HG03342 (cell line): Measurements from ENCODE around the gene FIZ1.

Experiments used
- ATAC-seq: cut with Tn5 transposase; IDR thresholded peaks from one replicate; pipeline ENCODE4 v1.9.1; 2021; ENCODE audit warnings: mild to moderate bottlenecking, moderate library complexity; ENCODE audit not compliant: unreplicated experiment

The FIZ1 gene

DNA sequence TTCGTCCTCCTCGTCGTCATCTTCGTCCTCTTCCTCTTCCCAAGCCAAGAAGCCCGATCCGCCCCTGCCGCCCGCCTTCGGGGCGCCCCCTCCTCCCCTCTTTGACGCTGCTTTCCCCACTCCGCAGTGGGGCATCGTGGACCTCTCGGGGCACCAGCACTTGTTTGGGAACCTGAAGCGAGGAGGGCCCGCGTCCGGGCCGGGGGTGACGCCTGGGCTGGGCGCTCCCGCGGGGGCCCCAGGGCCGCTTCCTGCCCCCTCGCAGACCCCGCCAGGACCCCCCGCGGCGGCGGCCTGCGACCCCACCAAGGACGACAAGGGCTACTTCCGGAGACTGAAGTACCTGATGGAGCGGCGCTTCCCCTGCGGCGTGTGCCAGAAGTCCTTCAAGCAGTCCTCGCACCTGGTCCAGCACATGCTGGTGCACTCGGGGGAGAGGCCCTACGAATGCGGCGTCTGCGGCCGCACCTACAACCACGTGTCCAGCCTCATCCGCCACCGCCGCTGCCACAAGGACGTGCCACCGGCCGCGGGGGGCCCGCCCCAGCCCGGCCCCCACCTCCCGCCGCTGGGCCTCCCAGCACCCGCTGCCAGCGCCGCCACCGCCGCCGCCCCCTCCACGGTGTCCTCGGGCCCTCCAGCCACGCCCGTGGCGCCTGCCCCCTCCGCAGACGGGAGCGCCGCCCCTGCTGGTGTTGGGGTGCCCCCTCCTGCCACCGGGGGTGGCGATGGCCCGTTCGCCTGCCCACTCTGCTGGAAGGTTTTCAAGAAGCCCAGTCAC lies 14.8 kb upstream of the FIZ1 start:
- ATAC-seq = no peak

DNA sequence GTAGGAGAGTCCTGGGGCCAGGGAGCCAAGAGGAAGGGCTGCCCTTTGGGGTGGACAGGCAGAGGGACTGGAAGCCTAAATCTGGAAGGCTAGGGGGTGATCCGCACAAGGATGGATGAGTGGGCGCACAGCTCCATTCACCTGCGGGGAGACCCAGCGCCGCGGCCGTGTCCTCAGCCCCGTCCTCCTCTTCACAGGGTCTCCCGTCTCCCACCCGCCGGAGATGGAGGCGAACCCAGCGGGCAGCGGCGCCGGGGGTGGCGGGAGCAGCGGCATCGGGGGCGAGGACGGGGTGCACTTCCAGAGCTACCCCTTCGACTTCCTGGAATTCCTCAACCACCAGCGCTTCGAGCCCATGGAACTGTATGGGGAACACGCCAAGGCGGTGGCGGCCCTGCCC lies 14.1 kb upstream of the FIZ1 start:
- no peak for ATAC-seq

DNA sequence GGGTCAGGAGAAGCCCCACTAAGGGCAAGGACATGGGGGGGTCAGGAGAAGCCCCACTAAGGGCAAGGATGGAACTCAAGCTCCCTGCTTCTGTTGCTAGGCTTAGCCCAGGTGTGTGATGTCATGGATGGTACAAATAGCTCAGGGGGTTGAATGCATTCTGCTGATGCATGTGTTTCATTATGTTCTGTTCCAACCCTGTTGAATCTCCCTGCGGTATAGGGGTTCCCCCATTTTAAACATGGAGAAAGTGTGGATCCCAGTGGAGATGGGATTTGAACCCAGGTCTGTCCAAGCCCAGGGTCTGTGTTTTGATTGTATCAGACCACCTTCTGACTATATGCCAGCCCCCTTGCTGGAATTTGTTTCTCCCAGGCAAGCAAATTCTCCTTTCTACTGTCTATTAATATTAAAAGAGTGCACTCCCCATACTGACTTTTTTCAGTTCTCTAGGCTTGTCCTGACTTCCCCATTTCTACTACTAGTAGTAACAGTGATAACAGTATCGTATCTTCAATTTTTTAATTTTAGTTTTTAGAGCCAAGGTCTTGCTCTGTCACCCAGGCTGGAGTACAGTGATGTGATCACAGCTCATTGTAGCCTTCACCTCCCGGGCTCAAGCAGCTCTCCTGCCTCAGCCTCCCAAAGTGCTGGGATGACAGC lies 12.8 kb upstream of the FIZ1 start:
- no peak for ATAC-seq

DNA sequence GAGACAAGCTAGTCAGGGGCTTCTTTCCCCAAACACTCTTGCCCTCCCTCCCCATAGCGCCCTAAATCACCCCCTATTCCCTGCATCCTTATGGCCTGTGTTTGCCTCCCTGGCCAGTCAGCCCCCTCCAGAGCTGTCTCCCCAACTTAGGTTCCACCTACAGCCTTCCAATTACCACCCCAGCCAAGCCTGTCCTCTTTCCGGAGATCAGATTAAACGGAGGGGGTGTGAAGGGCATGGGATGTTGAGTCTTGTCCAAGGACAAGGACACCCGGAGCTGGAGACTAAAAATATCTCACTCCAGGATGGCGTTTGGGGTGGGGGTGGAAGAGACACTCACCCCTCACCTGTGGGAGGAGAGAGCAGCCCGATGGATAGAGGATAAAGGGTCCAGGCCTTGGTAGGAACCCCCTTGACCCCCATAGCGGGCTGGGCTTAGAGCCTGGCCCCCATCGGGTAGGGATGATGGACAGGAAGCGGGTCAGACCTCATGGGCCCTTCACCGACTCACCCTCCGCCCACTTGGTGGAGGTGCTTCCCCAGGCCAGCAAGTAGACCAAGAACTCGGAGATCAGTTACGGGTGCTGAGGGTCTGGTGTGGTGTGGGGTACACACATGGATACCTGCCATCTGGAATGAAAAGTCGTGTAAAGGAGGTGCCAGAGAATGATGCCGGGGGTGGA lies 12.1 kb upstream of the FIZ1 start:
- no peak for ATAC-seq

DNA sequence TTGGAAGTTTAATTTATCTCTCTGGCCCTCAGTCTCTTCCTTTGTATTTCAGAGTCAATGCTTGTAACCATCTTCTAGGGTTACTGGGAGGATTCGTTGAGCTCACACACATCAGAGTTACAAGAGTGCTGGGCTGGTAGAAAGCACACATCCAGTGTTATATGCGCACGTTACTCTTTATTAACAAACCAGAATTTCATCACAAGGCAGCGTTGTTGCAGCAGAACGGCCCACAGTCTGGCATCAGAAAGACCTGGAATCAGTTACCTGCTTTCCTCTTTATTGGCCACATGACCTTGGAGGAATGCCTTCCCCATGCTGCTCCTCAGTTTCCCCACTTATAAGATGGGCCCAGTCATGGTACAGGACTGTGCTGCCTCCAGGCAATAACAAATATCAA lies 10.0 kb upstream of the FIZ1 start:
- ATAC-seq = no peak

DNA sequence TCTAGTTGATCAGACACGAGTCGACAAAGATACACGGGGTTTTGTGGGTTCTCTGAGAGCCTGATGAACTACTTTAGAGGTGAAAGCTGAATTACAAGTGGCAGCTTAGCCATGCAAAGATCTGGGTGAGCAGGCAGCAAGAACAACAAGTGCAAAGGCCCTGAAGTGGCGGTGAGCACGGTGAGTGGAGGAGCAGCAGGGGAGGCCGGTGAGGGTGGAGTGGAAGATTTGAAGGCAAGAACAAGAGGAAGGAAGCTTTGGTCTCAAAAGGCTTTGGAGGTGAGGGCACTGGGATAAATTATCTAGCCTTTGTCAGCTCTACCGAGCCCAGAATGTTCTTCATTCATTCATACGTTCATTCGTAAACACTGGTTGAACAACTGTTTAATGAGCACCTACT lies 7.5 kb upstream of the FIZ1 start:
- ATAC-seq = no peak

DNA sequence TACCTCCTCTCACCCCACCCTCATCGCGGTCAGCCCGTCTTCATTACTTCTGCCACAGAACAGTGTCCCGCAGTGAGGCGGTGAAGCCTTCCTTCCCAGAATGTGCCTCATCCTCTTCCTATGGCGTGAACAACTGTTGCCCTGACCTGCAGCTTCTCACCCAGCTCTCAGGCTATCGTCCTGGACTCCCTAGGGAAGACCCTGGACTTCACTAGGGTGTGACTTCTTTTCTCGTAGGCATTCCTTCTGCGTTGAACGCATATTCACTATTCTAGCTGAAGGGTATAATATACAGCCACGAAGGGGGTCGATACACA lies 7.1 kb upstream of the FIZ1 start:
- no peak for ATAC-seq

DNA sequence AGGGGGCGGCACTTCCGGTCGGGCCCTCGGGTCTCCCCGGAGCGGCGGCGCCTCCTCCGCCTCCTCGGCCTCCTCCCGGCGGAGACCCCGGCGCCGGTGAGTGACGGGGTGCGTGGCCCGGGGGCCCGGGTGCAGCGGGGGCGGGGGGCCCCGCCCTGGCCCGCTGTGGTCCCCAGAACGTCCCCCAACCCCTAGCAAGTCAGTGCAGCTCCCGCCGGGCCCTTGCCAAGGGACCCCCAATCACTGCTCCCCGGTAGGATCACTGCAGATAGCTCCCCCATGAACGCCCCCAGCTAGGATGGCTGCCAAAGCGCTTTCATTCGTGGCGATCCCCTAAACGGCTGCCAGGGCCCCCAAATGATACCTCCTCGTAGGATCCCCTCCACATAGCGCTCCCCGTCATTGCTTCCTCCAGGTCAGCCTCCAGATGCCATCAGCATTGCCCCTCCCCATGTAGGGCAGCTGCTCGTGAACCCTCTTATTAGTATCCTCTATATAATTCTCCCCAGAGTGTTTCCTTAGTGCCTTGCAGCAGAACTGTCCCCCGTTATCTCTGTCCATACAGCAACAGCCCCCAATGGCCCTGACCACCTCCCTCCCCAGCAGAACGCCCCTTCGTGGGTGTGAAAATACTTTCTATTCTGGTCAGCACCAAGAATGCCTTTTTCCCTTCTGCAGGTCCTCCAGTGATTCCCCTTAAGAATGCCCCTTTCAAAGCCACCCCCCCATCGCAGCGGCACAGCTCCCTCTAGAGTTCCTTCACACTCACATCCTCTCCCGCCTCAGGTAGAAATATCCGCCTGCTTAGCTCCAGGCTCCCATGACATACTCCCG lies 6.5 kb upstream of the FIZ1 start, which contains the start of gene ZNF865:
TSS of gene ZNF865 (plus strand) at position 11 of the 834 bp plus-strand sequence. CDS start 7,972 bp downstream, outside the sequence.
- ATAC-seq = peak; percentile 22

DNA sequence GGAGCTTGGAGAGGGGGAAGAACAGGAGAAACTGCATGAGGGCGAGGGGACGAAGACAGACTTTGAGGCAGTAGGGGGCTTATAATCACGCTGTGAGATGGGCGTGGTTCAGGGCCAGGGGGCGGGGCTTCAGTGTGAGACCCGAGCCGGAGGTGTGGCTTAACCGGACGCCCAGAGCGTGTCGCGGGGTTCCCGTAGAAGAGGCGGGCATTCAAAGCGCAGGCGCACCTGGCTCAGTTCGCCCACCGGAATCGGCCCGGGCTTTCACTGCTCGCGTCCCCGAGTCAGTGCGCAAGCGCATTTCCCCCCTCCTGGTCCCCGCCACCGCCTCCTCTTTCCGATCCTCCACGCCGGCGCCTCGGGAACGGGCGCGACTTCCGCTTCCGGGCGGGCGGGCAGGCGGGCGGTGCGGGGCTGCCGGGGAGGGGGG lies 5.9 kb upstream of the FIZ1 start:
- peak; percentile 61 for ATAC-seq

DNA sequence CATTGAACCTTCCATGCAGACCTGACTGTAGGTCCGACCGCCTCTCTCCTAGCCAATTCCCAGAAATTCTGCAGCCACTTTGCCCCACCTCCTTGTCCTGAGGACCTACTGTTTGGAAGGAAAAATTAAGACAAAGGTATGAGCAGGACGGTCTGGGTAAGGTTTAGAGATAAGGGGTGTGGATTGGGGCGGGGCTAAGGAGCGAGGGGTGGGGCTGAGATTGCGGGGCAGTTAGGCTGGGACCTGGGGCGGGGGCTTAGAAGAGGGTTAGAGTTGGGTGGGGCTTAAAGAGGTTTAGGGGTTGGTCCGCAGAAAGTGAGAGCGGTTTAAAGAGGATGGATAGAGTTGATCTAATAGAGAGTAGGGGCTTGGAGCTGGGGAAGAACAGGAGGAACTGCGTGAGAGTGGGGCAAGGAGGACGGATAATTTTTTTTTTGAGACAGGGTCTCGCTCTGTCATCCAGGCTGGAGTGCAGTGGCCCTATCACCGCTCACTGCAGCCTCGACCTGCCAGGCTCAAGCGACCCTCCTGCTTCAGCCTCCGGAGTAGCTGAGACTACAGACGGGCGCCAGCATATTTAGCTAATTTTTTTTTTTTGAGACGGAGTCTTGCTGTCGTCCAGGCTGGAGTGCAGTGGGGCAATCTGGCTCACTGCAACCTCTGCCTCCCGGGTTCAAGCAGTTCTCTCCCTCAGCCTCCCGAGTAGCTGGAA lies 4.4 kb upstream of the FIZ1 start:
- no peak for ATAC-seq

DNA sequence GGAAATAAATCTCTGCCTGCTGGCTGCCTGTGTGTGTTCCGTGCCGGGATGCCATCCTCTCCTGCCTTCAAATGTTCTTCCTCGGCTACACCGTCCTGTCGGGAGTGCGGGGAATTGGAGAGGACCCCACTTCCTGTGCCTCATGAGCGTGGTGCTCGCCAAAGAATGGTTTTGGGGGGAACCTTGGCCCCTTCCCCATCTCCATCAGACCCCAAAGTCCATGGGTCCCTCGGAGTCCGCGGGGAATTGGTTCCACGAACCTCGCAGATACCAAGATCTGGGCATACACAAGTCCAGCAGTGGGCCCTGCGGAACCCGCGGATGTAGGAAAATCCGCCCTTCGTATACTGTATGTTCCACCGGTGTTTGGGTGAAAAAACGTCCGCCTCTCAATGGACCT lies 3.8 kb upstream of the FIZ1 start:
- ATAC-seq = no peak

DNA sequence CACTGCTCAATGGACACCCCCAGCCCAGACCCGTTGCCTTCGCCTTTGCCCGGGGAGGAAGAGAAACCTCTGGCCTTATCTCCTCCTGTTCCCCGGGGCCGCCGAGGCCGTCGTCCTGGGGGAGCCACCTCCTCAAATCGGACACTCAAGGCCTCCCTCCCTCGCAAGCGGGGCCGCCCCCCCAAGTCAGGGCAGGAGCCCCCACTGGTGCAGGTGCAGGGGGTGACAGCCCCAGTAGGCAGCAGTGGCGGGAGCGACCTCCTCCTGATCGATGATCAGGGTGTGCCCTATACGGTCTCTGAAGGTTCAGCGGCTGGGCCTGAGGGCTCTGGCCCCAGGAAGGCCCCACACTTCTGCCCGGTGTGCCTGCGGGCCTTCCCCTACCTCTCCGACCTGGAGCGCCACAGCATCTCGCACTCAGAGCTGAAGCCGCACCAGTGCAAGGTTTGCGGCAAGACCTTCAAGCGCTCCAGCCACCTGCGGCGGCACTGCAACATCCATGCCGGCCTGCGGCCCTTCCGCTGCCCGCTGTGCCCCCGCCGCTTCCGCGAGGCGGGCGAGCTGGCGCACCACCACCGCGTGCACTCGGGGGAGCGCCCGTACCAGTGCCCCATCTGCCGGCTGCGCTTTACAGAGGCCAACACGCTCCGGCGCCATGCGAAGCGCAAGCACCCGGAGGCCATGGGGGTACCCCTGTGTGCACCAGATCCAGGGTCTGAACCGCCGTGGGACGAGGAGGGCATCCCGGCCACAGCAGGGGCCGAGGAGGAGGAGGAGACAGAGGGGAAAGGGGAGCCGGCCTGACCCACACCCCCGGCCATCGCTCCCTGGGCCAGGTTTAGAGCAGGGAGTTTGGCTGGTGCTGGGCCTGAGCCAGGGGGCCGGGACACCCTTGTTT lies 3.0 kb upstream of the FIZ1 start:
- ATAC-seq = no peak

DNA sequence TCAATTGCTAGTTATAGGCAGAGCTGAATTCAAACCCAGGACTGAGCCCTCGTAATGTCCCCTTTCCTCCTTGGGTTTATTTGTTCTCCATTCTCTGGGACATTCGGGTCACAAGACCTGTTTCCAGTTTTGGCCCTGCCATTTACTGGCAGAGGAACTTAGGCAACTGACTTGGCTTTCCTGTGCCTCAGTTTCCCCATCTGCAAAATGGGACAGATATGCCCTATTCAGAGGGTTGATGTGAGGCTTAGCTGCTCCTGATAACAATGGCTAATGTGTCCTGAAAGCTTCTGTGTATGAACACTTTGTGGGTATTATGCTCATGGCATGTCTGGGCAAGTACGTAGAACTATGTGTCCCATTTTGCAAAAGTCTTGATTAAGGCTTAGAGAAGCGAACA lies 1.8 kb upstream of the FIZ1 start:
- ATAC-seq = no peak

DNA sequence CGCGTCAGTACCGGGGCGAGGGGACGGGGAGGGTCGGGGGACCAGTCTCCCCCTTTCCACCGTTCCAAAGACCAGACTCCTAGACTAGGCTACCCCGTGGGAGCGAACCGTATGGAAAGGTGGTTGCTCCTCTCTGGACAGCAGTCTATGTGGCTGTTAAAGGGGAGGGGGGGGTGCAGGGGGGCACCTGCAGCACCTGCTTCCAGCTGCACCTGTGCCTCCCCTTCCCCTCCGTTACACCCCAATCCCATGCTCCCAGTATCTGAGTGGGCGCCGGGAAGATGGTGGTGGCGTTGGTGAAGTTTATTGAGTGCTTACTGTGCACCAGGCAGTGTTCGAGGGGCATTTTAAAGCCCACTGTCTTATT lies 1.3 kb upstream of the FIZ1 start:
- no peak for ATAC-seq

DNA sequence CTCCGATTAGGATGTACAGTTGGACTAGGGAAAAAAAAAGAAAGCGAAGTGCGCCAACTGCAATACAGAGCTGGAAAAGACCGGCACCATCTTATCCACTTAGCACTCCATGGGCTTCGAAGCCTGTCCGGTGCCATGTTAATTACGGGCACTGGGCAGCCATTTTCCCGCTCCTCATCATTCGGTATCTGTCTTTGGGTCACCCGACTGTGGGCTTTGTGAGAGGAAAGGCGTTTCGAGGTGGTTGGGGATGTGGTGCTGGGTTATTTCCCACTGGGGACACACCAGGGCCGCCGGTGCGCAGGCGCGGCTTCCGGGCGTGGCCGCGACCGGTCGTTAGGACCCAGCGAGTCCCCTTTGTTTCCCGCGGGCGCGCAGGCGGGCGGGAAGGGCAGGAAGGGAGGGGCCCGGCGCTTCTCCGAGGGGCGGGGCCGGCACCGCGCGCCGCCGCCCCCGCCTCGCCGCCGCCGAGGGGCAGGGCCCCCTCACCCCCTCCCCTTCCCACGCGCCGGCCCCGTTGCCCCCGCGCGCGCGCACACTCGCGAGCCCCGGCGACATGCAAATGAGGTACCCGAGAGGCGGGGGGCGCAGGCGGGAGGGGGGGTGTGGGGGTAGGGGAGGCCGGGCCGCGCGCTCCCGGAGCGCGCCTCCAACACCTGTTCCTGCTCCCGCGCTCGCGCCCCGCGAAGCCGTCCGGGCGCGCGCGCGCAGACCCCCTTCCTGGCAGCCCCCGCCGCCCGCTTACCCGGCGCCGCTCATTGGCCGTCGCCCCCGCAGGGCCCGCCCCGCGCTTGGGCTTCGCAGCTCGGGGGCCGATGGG lies 735 bp upstream of the FIZ1 start, which contains the start of gene ZNF524:
TSS of gene ZNF524 (plus strand) at position 447 of the 820 bp plus-strand sequence. CDS start 1,825 bp downstream, outside the sequence.
- ATAC-seq = peak; percentile 36

DNA sequence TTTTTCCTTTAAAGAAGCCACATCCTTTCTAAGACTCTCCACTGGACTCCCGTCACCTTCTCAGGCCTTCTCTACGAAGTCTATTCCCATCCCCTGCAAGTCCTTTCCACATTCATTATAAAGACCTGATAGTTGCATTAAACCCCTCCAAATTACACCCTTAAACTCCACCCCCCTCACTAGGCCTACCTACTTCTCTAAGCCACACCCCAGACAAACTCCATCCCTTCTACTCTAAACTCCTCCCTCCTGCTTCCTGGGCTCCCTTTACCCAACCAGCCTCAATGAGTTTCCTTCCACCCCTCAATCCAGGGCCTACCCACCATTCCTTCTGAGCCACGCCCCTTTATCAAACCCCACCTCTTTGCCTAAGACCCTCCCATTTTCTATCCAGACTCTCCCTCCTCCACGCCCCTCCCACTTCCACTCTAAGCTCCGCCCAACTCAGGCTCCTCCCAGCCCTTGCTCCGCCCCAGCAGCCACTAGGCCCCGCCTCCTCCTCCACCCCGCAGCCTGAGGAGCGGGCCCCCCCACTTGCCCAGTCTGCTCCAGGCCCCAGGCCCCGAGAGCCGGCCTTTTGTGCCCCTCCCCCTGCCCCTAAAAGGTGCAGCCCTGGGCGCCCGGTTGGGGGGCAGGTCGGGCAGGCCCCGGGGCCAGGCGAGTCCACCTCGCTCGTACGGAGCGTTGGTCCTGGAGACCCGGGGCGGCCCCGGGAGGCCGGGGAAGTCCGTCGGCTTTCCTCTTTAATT lies 424 bp downstream of the FIZ1 start:
- ATAC-seq = peak; percentile 51

DNA sequence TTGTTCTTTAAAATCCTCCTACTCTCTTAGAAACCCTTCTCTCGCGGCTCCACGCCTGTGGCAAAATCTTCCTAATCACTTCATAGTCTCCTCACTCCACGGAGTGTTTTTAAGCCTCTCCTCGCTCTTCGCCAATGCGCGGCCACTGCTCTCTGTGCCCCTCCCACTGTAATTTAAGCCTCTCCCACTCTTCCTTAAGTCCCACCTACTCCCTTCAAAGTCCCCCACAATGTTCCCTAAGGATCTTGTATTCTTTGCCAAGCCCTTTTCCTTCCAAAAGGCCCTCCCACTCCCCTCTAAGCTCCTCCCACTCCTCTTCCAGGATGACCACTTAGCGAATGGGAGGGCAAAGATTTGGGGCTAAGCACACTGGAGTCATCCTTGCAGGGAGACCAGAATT lies 1.3 kb downstream of the FIZ1 start:
- no peak for ATAC-seq

DNA sequence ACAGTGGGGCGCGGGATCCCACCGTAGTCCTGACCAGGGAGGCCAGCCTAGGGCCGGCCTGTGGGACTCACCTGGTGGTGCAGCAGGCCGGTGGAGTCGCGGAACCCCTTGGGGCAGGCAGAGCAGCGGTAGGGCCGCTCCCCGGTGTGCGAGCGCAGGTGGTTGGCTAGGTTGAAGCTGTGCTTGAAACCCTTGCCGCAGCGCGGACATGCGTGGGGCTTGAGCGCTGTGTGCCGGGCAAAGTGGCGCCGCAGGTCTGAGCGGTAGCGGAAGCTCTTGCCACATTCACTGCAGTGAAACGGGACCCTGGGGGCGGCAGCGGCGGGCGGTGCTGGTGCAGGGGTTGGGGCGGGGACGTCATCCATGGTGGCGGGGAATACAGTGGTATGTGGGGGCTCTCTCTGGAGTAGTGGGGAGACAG lies 1.8 kb downstream of the FIZ1 start:
- no peak for ATAC-seq
